GM23338 (cell line): Measurements from ENCODE around the gene ENTR1. TPM values are rescaled to one million over a fixed set of nuclear protein-coding genes. Genes with fewer than 3 reads are reported as not detected.

Source experiments
- ATAC-seq: fragments of 200-7000 bp; cut with Tn5 transposase; 3 replicates; pipeline ENCODE4 v1.9.1; 2020
- DNase-seq: peaks from one replicate; pipeline ENCODE4 v3.0.0-alpha.2; 2015; ENCODE audit warnings: low spot score
- H2AFZ ChIP-seq: fragments of 200-600 bp; sonication (generic); 2 replicates; pipeline ENCODE4 v1.8.0; 2016; ENCODE audit warnings: antibody characterized with exemption, mild to moderate bottlenecking, moderate library complexity
- H3F3A ChIP-seq: fragments of 200-600 bp; sonication (generic); replicated peaks from 2 replicates; pipeline ENCODE4 v1.8.0; 2017; ENCODE audit warnings: antibody characterized with exemption, mixed run types, low read depth
- H3K27ac ChIP-seq: fragments of 200-600 bp; sonication (generic); 2 replicates; pipeline ENCODE4 v1.6.1; 2016; ENCODE audit warnings: low read depth
- H3K27me3 ChIP-seq: fragments of 200-600 bp; sonication (generic); 2 replicates; pipeline ENCODE4 v1.8.0; 2016; ENCODE audit warnings: mild to moderate bottlenecking, mixed run types, moderate library complexity; ENCODE audit not compliant: insufficient read depth
- H3K36me3 ChIP-seq: fragments of 200-600 bp; sonication (generic); 2 replicates; pipeline ENCODE4 v1.8.0; 2016; ENCODE audit warnings: mild to moderate bottlenecking; ENCODE audit not compliant: insufficient read depth
- H3K4me1 ChIP-seq: fragments of 200-600 bp; sonication (generic); 2 replicates; pipeline ENCODE4 v1.8.0; 2016; ENCODE audit warnings: mild to moderate bottlenecking, moderate library complexity; ENCODE audit not compliant: insufficient read depth
- H3K4me2 ChIP-seq: fragments of 200-600 bp; sonication (generic); 2 replicates; pipeline ENCODE4 v1.7.1; 2017; ENCODE audit warnings: mixed run types
- H3K4me3 ChIP-seq: fragments of 200-600 bp; sonication (generic); 2 replicates; pipeline ENCODE4 v1.6.1; 2016; ENCODE audit warnings: mixed run types
- H3K79me2 ChIP-seq: fragments of 200-600 bp; sonication (generic); replicated peaks from 2 replicates; pipeline ENCODE4 v1.8.0; 2017; ENCODE audit warnings: mild to moderate bottlenecking; ENCODE audit not compliant: insufficient read depth
- H3K9me2 ChIP-seq: fragments of 200-600 bp; sonication (generic); 2 replicates; pipeline ENCODE4 v1.8.0; 2017; ENCODE audit not compliant: insufficient read depth
- H4K20me1 ChIP-seq: fragments of 200-600 bp; sonication (generic); replicated peaks from 2 replicates; pipeline ENCODE4 v1.8.0; 2017; ENCODE audit warnings: mild to moderate bottlenecking; ENCODE audit not compliant: insufficient read depth
- H3K27ac Mint-ChIP-seq: 2 replicates; pipeline ENCODE4 v1.8.0; 2020; ENCODE audit warnings: inconsistent platforms, mild to moderate bottlenecking, moderate library complexity, mixed read lengths
- H3K27me3 Mint-ChIP-seq: 3 replicates; pipeline ENCODE4 v1.8.0; 2022; ENCODE audit warnings: low read depth, mild to moderate bottlenecking, moderate library complexity, mixed read lengths, inconsistent platforms; ENCODE audit not compliant: insufficient read depth, poor library complexity
- H3K36me3 Mint-ChIP-seq: 3 replicates; pipeline ENCODE4 v1.8.0; 2021; ENCODE audit warnings: low read depth, mild to moderate bottlenecking, inconsistent platforms, moderate library complexity, mixed read lengths
- H3K4me1 Mint-ChIP-seq: 3 replicates; pipeline ENCODE4 v1.8.0; 2020; ENCODE audit warnings: mild to moderate bottlenecking, inconsistent platforms, mixed read lengths
- H3K4me3 Mint-ChIP-seq: 3 replicates; pipeline ENCODE4 v1.8.0; 2021; ENCODE audit warnings: moderate library complexity, mild to moderate bottlenecking, inconsistent platforms, mixed read lengths
- H3K9me3 Mint-ChIP-seq: 3 replicates; pipeline ENCODE4 v1.8.0; 2020; ENCODE audit warnings: moderate library complexity, mild to moderate bottlenecking, inconsistent platforms, mixed read lengths
- CREB1 ChIP-seq: fragments of 250-450 bp; sonication (Bioruptor Pico); IDR thresholded peaks from 2 replicates; pipeline ENCODE4 v1.5.0; 2020; ENCODE audit warnings: low read depth, mild to moderate bottlenecking, moderate library complexity
- CTCF ChIP-seq, 2 experiments: fragments of 200-600 bp in 1 of 2; sonication (generic) in 1 of 2; conservative IDR thresholded peaks; 2 replicates each; pipeline versions ENCODE4 v1.5.1 to v1.6.1; 2016 to 2017; ENCODE audit warnings: antibody characterized with exemption in 2 of 2, low read depth in 2 of 2, mild to moderate bottlenecking in 2 of 2, moderate library complexity in 1 of 2
- ETS1 ChIP-seq: IDR thresholded peaks from 2 replicates; pipeline ENCODE4 v1.6.1; 2016; ENCODE audit warnings: antibody characterized with exemption
- EZH2 ChIP-seq: fragments of 200-600 bp; sonication (generic); IDR thresholded peaks from one replicate; pipeline ENCODE4 v1.8.0; 2017; ENCODE audit warnings: antibody characterized with exemption, mild to moderate bottlenecking, low read depth; ENCODE audit not compliant: unreplicated experiment
- EZH2phosphoT487 ChIP-seq: fragments of 200-600 bp; sonication (generic); IDR thresholded peaks from one replicate; pipeline ENCODE4 v1.8.1; 2018; ENCODE audit warnings: antibody characterized with exemption; ENCODE audit not compliant: unreplicated experiment
- JUNB ChIP-seq: IDR thresholded peaks from one replicate; pipeline ENCODE4 v1.6.1; 2016; ENCODE audit warnings: antibody characterized with exemption; ENCODE audit not compliant: unreplicated experiment
- NANOG ChIP-seq: IDR thresholded peaks from 2 replicates; pipeline ENCODE4 v1.6.1; 2016; ENCODE audit warnings: antibody characterized with exemption, borderline replicate concordance
- POLR2AphosphoS5 ChIP-seq: IDR thresholded peaks from 2 replicates; pipeline ENCODE4 v1.6.1; 2016; ENCODE audit warnings: antibody characterized with exemption, low read depth
- STAT1 ChIP-seq: IDR thresholded peaks from one replicate; pipeline ENCODE4 v1.6.1; 2016; ENCODE audit warnings: antibody characterized with exemption; ENCODE audit not compliant: unreplicated experiment
- ZNF114 ChIP-seq: fragments of 250-450 bp; sonication (Bioruptor Pico); IDR thresholded peaks from 2 replicates; pipeline ENCODE4 v1.5.0; 2020; ENCODE audit warnings: mild to moderate bottlenecking, moderate library complexity
- ZNF331 ChIP-seq: fragments of 250-450 bp; sonication (Bioruptor Pico); IDR thresholded peaks from 2 replicates; pipeline ENCODE4 v1.5.0; 2020; ENCODE audit warnings: low read depth, mild to moderate bottlenecking, moderate library complexity
- ZNF462 ChIP-seq: fragments of 250-450 bp; sonication (Bioruptor Pico); IDR thresholded peaks from 2 replicates; pipeline ENCODE4 v1.5.0; 2020; ENCODE audit warnings: mild to moderate bottlenecking, moderate library complexity
- polyA plus RNA-seq: library from polyadenylated mRNA; unstranded; fragments of >200 nt; fragmentation: Nextera tagmentation; extraction: Ambion mirVana; gene quantifications from 2 replicates; pipeline ENCODE4 v1.2.1, GENCODE V29; 2016
- total RNA-seq: library from RNA; depleted of rRNA; stranded (reverse); fragments of >200 nt; shearing (Covaris generic); gene quantifications from 2 replicates; pipeline ENCODE4 v1.2.3, GENCODE V29; 2014
- TF ChIP-seq, protein P1 (sequence below): IDR thresholded peaks from one replicate; pipeline ENCODE4 v1.6.1; 2018; ENCODE audit warnings: antibody characterized with exemption; ENCODE audit not compliant: unreplicated experiment

Gene ENTR1
- total and polyA plus RNA-seq, 2 experiments from 2014 or later: 25.6 to 91.9 TPM

DNA sequence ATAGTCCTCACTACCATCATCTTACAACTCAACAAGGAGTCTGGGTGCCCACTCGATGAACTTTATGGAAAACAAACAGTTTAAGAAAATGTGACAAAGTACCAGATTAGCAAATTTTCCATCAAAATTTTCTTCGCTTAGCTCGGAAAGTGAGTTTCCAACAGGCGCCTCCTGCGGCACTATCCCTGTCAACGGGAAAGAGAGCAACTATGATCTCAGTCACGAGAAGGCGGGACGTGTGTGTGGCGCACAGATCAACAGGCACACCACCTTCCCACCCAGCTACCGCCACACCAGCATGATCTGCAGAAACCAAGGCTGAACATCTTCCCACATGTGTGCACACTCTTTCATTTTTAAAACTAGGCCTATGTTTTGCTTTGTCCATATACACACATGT is 42.9 kb upstream of the ENTR1 start:
- ATAC-seq: no peak
- H3K36me3 Mint-ChIP-seq: peaks cover 83% of the 10 kb centered on the region
- H3K4me1 ChIP-seq: no peaks in the 10 kb centered on the region

More for the DNA sequence above, 42.9 kb upstream of the ENTR1 start:
- Histone ChIP-seq H3K36me3 (peaks cover 17% of the 10 kb centered on the region), H3K4me3 (no peak overlapping the region), H3K27me3 (no peaks in the 10 kb centered on the region), H3K9me2 (no peaks in the 10 kb centered on the region), H3K79me2 (no peaks in the 10 kb centered on the region; the same call in 1 of the 2 replicates), H3K27ac (no peak overlapping the region), H2AFZ (no peak overlapping the region), H3K4me2 (no peak overlapping the region), H4K20me1 (peaks cover 3% of the 10 kb centered on the region; the same call in 1 of the 2 replicates), H3F3A (0 out of 2 replicates have a peak, but pooled peaks cover 7% of the 10 kb centered on the region)
- no peak for DNase-seq
- Mint-ChIP-seq H3K9me3 (peaks cover 4% of the 10 kb centered on the region; the same call in 2 of the 3 replicates), H3K27me3 (peaks cover 10% of the 10 kb centered on the region), H3K4me3 (no peak overlapping the region), H3K27ac (no peak overlapping the region), H3K4me1 (no peaks in the 10 kb centered on the region)
- TF ChIP-seq ETS1 (no peak), CTCF (conservative IDR thresholded peaks at IDR 0.05; ENCODE audit: low read depth in 2 of 2) (no peak), CREB1 (CRISPR knock-in tag) (no peak), EZH2phosphoT487 (no peak), ZNF331 (CRISPR knock-in tag) (no peak), ZNF462 (CRISPR knock-in tag) (no peak), JUNB (no peak), ZNF114 (CRISPR knock-in tag) (no peak), NANOG (no peak), EZH2 (no peak), STAT1 (no peak), POLR2AphosphoS5 (no peak)
- TF ChIP-seq, protein P1, sequence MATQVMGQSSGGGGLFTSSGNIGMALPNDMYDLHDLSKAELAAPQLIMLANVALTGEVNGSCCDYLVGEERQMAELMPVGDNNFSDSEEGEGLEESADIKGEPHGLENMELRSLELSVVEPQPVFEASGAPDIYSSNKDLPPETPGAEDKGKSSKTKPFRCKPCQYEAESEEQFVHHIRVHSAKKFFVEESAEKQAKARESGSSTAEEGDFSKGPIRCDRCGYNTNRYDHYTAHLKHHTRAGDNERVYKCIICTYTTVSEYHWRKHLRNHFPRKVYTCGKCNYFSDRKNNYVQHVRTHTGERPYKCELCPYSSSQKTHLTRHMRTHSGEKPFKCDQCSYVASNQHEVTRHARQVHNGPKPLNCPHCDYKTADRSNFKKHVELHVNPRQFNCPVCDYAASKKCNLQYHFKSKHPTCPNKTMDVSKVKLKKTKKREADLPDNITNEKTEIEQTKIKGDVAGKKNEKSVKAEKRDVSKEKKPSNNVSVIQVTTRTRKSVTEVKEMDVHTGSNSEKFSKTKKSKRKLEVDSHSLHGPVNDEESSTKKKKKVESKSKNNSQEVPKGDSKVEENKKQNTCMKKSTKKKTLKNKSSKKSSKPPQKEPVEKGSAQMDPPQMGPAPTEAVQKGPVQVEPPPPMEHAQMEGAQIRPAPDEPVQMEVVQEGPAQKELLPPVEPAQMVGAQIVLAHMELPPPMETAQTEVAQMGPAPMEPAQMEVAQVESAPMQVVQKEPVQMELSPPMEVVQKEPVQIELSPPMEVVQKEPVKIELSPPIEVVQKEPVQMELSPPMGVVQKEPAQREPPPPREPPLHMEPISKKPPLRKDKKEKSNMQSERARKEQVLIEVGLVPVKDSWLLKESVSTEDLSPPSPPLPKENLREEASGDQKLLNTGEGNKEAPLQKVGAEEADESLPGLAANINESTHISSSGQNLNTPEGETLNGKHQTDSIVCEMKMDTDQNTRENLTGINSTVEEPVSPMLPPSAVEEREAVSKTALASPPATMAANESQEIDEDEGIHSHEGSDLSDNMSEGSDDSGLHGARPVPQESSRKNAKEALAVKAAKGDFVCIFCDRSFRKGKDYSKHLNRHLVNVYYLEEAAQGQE: no peak
